OCI-LY1 (cell line): ENCODE measurements around the gene ZBTB16.

Experiments
- EZH2 ChIP-seq: fragments of 200-600 bp; sonication (generic), shearing (Covaris generic); IDR thresholded peaks from 2 replicates; pipeline ENCODE4 v1.8.0; 2017; ENCODE audit warnings: borderline replicate concordance, mixed run types, mild to moderate bottlenecking, antibody characterized with exemption, low read length, moderate library complexity, mixed read lengths
- TF ChIP-seq, protein P1 (sequence below): fragments of 200-600 bp; sonication (generic), shearing (Covaris generic); IDR thresholded peaks from 2 replicates; pipeline ENCODE4 v1.5.1; 2017; ENCODE audit warnings: mild to moderate bottlenecking, antibody characterized with exemption, low read length, moderate library complexity, mixed read lengths

DNA sequence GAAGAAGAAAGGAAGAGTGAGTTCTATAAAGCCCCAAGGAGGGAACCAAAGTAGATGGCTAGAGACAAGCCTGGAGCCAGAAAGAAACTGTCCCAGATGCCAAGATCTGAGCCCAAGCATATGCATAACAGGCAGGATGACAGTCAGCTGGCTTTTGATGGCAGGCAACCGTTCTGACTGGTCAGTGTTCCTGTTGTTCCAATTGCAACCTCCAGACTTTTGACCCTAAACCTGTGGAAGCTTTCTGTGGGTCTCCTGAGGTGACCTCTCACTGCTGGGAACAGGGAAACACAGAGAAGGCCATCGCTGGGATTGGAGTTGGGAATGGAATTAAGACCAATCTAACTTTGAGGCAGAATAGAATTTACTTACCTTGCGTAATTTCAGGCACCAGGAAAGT is 215.1 kb downstream of the ZBTB16 start:
- TF ChIP-seq, protein P1, sequence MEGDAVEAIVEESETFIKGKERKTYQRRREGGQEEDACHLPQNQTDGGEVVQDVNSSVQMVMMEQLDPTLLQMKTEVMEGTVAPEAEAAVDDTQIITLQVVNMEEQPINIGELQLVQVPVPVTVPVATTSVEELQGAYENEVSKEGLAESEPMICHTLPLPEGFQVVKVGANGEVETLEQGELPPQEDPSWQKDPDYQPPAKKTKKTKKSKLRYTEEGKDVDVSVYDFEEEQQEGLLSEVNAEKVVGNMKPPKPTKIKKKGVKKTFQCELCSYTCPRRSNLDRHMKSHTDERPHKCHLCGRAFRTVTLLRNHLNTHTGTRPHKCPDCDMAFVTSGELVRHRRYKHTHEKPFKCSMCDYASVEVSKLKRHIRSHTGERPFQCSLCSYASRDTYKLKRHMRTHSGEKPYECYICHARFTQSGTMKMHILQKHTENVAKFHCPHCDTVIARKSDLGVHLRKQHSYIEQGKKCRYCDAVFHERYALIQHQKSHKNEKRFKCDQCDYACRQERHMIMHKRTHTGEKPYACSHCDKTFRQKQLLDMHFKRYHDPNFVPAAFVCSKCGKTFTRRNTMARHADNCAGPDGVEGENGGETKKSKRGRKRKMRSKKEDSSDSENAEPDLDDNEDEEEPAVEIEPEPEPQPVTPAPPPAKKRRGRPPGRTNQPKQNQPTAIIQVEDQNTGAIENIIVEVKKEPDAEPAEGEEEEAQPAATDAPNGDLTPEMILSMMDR, result no peak
- TF ChIP-seq EZH2, result no peak
